Measurements from ENCODE around the gene SLC44A4.
"Not testable (repeated sequence)": the region's sequence is repeated elsewhere in the genome, so short reads cannot be mapped to it uniquely, and the experiment has no call there.

Gene SLC44A4

GRCh38 chr6:31884528-31885035, 5.8 kb upstream of the SLC44A4 start:
- DNase-seq: no peak
- in situ Hi-C loops (cut with MboI; ENCODE audit: low pct_unique_long_range_greater_than_20kb, low sequenced_read_pairs): no loop called here

- in situ Hi-C loops (cut with MboI; ENCODE audit: low pct_unique_long_range_greater_than_20kb, low sequenced_read_pairs): no loop called here
- no peak for DNase-seq
Measured at GRCh38 chr6:31883676-31884075, 4.9 kb upstream of the SLC44A4 start.

GRCh38 chr6:31882344-31882743, 3.5 kb upstream of the SLC44A4 start:
- in situ Hi-C loops (cut with MboI; ENCODE audit: low pct_unique_long_range_greater_than_20kb, low sequenced_read_pairs): no loop called here
- no peak for DNase-seq

- no peak for DNase-seq
- in situ Hi-C loops (cut with MboI; ENCODE audit: low pct_unique_long_range_greater_than_20kb, low sequenced_read_pairs): no loop called here
Measured at GRCh38 chr6:31881136-31881859, 2.5 kb upstream of the SLC44A4 start.

GRCh38 chr6:31880616-31881015, 1.8 kb upstream of the SLC44A4 start:
- DNase-seq: no peak
- in situ Hi-C loops (cut with MboI; ENCODE audit: low pct_unique_long_range_greater_than_20kb, low sequenced_read_pairs): no loop called here

- in situ Hi-C loops (cut with MboI; ENCODE audit: low pct_unique_long_range_greater_than_20kb, low sequenced_read_pairs): no loop called here
- DNase-seq: no peak
Measured at GRCh38 chr6:31879901-31880300, 1.1 kb upstream of the SLC44A4 start.

GRCh38 chr6:31879143-31879542, 346 bp upstream of the SLC44A4 start:
- no peak for DNase-seq
- in situ Hi-C loops (cut with MboI; ENCODE audit: low pct_unique_long_range_greater_than_20kb, low sequenced_read_pairs): no loop called here

- in situ Hi-C loops (cut with MboI; ENCODE audit: low pct_unique_long_range_greater_than_20kb, low sequenced_read_pairs): no loop called here
- no peak for DNase-seq
Measured at GRCh38 chr6:31878222-31878621, 575 bp downstream of the SLC44A4 start.

GRCh38 chr6:31877651-31878161, 1.1 kb downstream of the SLC44A4 start:
- in situ Hi-C loops (cut with MboI; ENCODE audit: low pct_unique_long_range_greater_than_20kb, low sequenced_read_pairs): no loop called here

GRCh38 chr6:31877125-31877650, 1.6 kb downstream of the SLC44A4 start:
- DNase-seq: no peak
- in situ Hi-C loops (cut with MboI; ENCODE audit: low pct_unique_long_range_greater_than_20kb, low sequenced_read_pairs): no loop called here

More at GRCh38 chr6:31877651-31878161, 1.1 kb downstream of the SLC44A4 start:
- DNase-seq: no peak

- in situ Hi-C loops (cut with MboI; ENCODE audit: low pct_unique_long_range_greater_than_20kb, low sequenced_read_pairs): no loop called here
- DNase-seq: no peak
Measured at GRCh38 chr6:31876357-31876756, 2.4 kb downstream of the SLC44A4 start.

GRCh38 chr6:31875877-31876276, 2.9 kb downstream of the SLC44A4 start:
- DNase-seq: no peak
- in situ Hi-C loops (cut with MboI; ENCODE audit: low pct_unique_long_range_greater_than_20kb, low sequenced_read_pairs): no loop called here

- DNase-seq: no peak
- in situ Hi-C loops (cut with MboI; ENCODE audit: low pct_unique_long_range_greater_than_20kb, low sequenced_read_pairs): no loop called here
Measured at GRCh38 chr6:31874836-31875572, 3.8 kb downstream of the SLC44A4 start.

GRCh38 chr6:31874084-31874670, 4.6 kb downstream of the SLC44A4 start:
- DNase-seq: no peak
- in situ Hi-C loops (cut with MboI; ENCODE audit: low pct_unique_long_range_greater_than_20kb, low sequenced_read_pairs): no loop called here

- in situ Hi-C loops (cut with MboI; ENCODE audit: low pct_unique_long_range_greater_than_20kb, low sequenced_read_pairs): no loop called here
- no peak for DNase-seq
Measured at GRCh38 chr6:31871046-31871659, 7.6 kb downstream of the SLC44A4 start.

- in situ Hi-C loops (cut with MboI; ENCODE audit: low pct_unique_long_range_greater_than_20kb, low sequenced_read_pairs): no loop called here
- DNase-seq: no peak
Measured at GRCh38 chr6:31870385-31870921, 8.3 kb downstream of the SLC44A4 start.

- in situ Hi-C loops (cut with MboI; ENCODE audit: low pct_unique_long_range_greater_than_20kb, low sequenced_read_pairs): no loop called here
- DNase-seq: no peak
Measured at GRCh38 chr6:31869343-31869742, 9.5 kb downstream of the SLC44A4 start.

- DNase-seq; in situ Hi-C loops (cut with MboI; ENCODE audit: low pct_unique_long_range_greater_than_20kb, low sequenced_read_pairs): not testable (repeated sequence)
Measured at GRCh38 chr6:31868658-31868971, 10.2 kb downstream of the SLC44A4 start.

Data from KBM-7 (cell line).